DOHH2 (cell line): ENCODE measurements around the gene NUP50.
A peak's percentile ranks its signal among the peaks of the same experiment; 100 is the strongest.

ENCODE experiments used
- H3F3A ChIP-seq: fragments of 200-600 bp; sonication (generic), shearing (Covaris generic); 2 replicates; pipeline ENCODE4 v1.6.0; 2016; ENCODE audit warnings: antibody characterized with exemption, mild to moderate bottlenecking; ENCODE audit not compliant: control insufficient read depth, insufficient read depth
- H3K27ac ChIP-seq: fragments of 200-600 bp; sonication (generic); 2 replicates; pipeline ENCODE4 v1.5.1; 2014; ENCODE audit warnings: low read depth, mild to moderate bottlenecking, low read length, moderate library complexity
- H3K27me3 ChIP-seq: fragments of 200-600 bp; sonication (generic); 2 replicates; pipeline ENCODE4 v1.6.1; 2014; ENCODE audit warnings: mild to moderate bottlenecking, low read length, mixed read lengths; ENCODE audit not compliant: control insufficient read depth
- H3K36me3 ChIP-seq: fragments of 200-600 bp; sonication (generic); 2 replicates; pipeline ENCODE4 v1.6.1; 2014; ENCODE audit warnings: mild to moderate bottlenecking, low read length, moderate library complexity, mixed read lengths; ENCODE audit not compliant: control insufficient read depth
- H3K4me1 ChIP-seq: fragments of 200-600 bp; sonication (generic); 2 replicates; pipeline ENCODE4 v1.6.1; 2014; ENCODE audit warnings: mild to moderate bottlenecking, low read length, mixed read lengths; ENCODE audit not compliant: control insufficient read depth
- H3K4me2 ChIP-seq: fragments of 200-600 bp; sonication (generic); 2 replicates; pipeline ENCODE4 v1.6.0; 2014; ENCODE audit warnings: mild to moderate bottlenecking, low read length, moderate library complexity
- H3K4me3 ChIP-seq: fragments of 200-600 bp; sonication (generic); 2 replicates; pipeline ENCODE4 v1.5.1; 2014; ENCODE audit warnings: mild to moderate bottlenecking, low read length, mixed read lengths
- H3K79me2 ChIP-seq: fragments of 200-600 bp; sonication (generic); 2 replicates; pipeline ENCODE4 v1.6.1; 2014; ENCODE audit warnings: mild to moderate bottlenecking, low read length, mixed read lengths; ENCODE audit not compliant: control insufficient read depth
- H3K9me2 ChIP-seq: fragments of 200-600 bp; sonication (generic); replicated peaks from 2 replicates; pipeline ENCODE4 v1.6.1; 2014; ENCODE audit warnings: mild to moderate bottlenecking, low read length, mixed read lengths; ENCODE audit not compliant: control insufficient read depth
- H3K9me3 ChIP-seq: fragments of 200-600 bp; sonication (generic); 2 replicates; pipeline ENCODE4 v1.6.1; 2014; ENCODE audit warnings: antibody characterized with exemption, low read length, mixed read lengths; ENCODE audit not compliant: control insufficient read depth, insufficient read depth
- H4K20me1 ChIP-seq: fragments of 200-600 bp; sonication (generic); 2 replicates; pipeline ENCODE4 v1.6.0; 2014; ENCODE audit warnings: low read depth, mild to moderate bottlenecking, antibody characterized with exemption, low read length, moderate library complexity; ENCODE audit not compliant: control insufficient read depth, insufficient read depth
- CTCF ChIP-seq: fragments of 200-600 bp; sonication (generic); IDR thresholded peaks from one replicate; pipeline ENCODE4 v1.5.1; 2014; ENCODE audit warnings: antibody characterized with exemption, mild to moderate bottlenecking, low read depth, low read length; ENCODE audit not compliant: poor library complexity, severe bottlenecking
- EZH2phosphoT487 ChIP-seq: fragments of 200-600 bp; sonication (generic); IDR thresholded peaks from 2 replicates; pipeline ENCODE4 v1.6.1; 2017; ENCODE audit warnings: borderline replicate concordance, mild to moderate bottlenecking, antibody characterized with exemption, low read length, moderate library complexity, mixed read lengths

The NUP50 gene, protein sequence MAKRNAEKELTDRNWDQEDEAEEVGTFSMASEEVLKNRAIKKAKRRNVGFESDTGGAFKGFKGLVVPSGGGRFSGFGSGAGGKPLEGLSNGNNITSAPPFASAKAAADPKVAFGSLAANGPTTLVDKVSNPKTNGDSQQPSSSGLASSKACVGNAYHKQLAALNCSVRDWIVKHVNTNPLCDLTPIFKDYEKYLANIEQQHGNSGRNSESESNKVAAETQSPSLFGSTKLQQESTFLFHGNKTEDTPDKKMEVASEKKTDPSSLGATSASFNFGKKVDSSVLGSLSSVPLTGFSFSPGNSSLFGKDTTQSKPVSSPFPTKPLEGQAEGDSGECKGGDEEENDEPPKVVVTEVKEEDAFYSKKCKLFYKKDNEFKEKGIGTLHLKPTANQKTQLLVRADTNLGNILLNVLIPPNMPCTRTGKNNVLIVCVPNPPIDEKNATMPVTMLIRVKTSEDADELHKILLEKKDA

DNA sequence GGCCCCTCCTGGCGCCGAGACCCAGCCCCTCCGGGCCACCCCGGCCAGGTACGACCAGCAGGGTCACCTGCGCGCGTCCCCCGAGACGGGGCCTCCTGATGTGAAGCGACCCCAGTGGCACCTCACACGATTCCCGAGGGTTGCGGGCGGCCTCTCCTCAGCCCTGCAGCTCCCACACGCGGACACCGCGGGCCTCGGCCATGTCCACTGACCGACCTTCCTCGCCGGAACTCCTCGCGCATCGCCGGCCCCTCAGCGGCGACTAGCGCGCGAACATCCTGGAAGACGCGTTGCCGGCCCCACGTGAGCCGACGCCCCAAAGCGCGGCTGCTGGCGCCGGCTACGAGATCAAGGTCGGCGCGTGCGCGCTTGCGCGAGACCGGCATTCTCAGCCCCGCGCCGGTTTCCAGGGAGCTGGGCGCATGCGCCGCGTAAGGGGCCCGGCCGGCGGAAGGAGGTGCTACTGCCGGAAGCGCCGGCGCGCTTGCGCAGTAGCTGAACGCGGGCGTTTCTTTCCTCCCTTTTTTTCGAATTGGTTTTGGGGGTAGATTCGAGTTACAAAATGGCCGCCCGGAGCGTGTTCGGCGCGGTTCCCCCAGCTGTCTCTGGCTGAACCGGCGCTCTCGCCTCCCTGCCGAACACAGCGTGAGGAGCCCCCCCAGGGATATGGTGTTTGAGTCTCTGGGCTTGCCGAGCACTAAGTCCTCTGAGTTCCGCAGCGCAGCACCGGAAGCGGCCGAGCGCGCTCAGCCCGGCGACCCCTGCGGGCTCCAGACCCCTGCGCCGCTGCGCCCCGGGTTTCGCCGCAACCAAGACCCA, at the start of gene NUP50:
NUP50 (plus strand) TSS at position 475 of the 819 bp plus-strand sequence. CDS start 4,253 bp downstream, outside the sequence.
- TF ChIP-seq CTCF (no peak), EZH2phosphoT487 (no peak)
- no peaks in the 10 kb centered on the region for H3K9me3 ChIP-seq
- peaks cover 2% of the 10 kb centered on the region; the same call in 1 of the 2 replicates for H3F3A ChIP-seq
- H3K27me3 ChIP-seq: no peaks in the 10 kb centered on the region
- peak within 1 kb of the TSS; percentile 66 for H3K27ac ChIP-seq
- peak within 1 kb of the TSS; percentile 87 for H3K4me2 ChIP-seq
- peaks cover 94% of the 10 kb centered on the region for H3K79me2 ChIP-seq
- peaks cover 59% of the 10 kb centered on the region for H3K36me3 ChIP-seq
- H3K4me1 ChIP-seq: peaks cover 47% of the 10 kb centered on the region
- H3K4me3 ChIP-seq: peak within 1 kb of the TSS; percentile 87
- peaks cover 11% of the 10 kb centered on the region for H4K20me1 ChIP-seq
- no peaks in the 10 kb centered on the region for H3K9me2 ChIP-seq

DNA sequence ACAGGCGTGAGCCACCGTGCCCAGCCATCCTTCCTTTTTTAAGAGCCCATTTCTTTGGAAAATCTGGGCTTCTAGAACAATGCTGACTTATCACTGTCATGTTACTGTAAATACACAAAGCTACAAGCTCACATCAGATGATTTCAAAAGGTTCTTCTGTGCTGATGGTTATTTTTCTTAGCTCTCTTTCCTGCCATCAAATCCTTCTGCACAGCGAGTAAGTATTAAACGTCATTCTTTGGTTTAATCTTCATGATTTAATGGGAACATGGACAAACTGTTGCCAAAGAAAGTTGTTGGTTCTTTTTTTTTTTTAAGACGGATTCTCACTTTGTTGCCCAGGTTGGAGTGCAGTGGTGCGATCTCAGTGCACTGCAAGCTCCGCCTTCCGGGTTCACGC, 43.3 kb upstream of the NUP50 start:
- no peak for TF ChIP-seq CTCF
- TF ChIP-seq EZH2phosphoT487: no peak
- H3K27me3 ChIP-seq: peaks cover 3% of the 10 kb centered on the region; the same call in 1 of the 2 replicates
- H3F3A ChIP-seq: no peaks in the 10 kb centered on the region
- no peak overlapping the region for H3K4me3 ChIP-seq
- H3K79me2 ChIP-seq: no peaks in the 10 kb centered on the region
- no peaks in the 10 kb centered on the region for H4K20me1 ChIP-seq
- no peaks in the 10 kb centered on the region for H3K4me1 ChIP-seq
- no peak overlapping the region for H3K4me2 ChIP-seq
- H3K27ac ChIP-seq: no peak overlapping the region
- H3K9me2 ChIP-seq: no peaks in the 10 kb centered on the region
- no peaks in the 10 kb centered on the region for H3K36me3 ChIP-seq
- no peaks in the 10 kb centered on the region for H3K9me3 ChIP-seq

DNA sequence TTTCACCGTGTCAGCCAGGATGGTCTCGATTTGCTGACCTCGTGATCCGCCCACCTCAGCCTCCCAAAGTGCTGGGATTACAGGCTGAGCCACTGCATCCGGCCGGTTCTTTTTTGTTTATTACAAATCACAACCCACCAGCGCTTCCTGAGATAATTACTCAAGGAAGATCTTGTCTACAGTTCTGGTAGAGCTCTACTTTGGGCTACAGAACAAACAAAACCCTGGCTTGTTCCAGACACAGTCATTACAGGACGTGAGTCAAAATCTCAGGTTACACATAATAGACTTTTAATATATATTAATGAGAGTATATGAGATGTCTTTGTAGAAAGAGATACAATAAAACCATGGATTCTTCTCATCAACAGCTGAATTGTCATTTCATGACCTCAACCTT, 42.8 kb upstream of the NUP50 start:
- no peak overlapping the region for H3K27ac ChIP-seq
- peaks cover 3% of the 10 kb centered on the region; the same call in 1 of the 2 replicates for H3K27me3 ChIP-seq

More for the DNA sequence above, 42.8 kb upstream of the NUP50 start:
- no peak overlapping the region for H3K4me2 ChIP-seq
- no peaks in the 10 kb centered on the region for H4K20me1 ChIP-seq
- H3F3A ChIP-seq: no peaks in the 10 kb centered on the region
- H3K4me1 ChIP-seq: no peaks in the 10 kb centered on the region
- no peak overlapping the region for H3K4me3 ChIP-seq
- TF ChIP-seq CTCF (no peak), EZH2phosphoT487 (no peak)
- no peaks in the 10 kb centered on the region for H3K36me3 ChIP-seq
- no peaks in the 10 kb centered on the region for H3K9me3 ChIP-seq
- no peaks in the 10 kb centered on the region for H3K79me2 ChIP-seq
- H3K9me2 ChIP-seq: no peaks in the 10 kb centered on the region
